NCI-H774 (cell line): ENCODE measurements around the gene BAIAP3.

Source experiments
- DNase-seq: peaks from one replicate; lab custom pipeline; 2025; lab: John Stamatoyannopoulos, UW

BAIAP3 gene

DNA sequence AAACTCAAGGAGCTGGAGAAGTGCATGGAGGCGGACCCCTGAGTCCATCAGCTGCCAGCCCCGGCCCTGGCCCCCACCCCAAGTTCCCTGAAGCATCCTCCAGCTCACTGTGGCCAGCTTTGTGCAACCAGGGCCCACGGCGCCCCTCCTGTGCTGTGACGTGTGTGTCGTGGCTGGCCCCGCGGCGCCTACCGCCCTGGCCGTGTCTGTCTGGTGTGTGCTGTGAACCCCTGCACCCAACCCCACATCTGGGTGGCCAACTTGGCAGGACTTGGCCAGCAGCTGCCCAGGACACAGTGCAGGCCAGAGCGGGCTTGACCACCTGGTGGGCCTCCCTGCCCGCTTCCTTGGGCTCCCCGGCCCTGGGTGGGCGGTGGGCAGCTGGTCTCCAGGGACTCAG, 15.0 kb downstream of the BAIAP3 start:
- no peak for DNase-seq

DNA sequence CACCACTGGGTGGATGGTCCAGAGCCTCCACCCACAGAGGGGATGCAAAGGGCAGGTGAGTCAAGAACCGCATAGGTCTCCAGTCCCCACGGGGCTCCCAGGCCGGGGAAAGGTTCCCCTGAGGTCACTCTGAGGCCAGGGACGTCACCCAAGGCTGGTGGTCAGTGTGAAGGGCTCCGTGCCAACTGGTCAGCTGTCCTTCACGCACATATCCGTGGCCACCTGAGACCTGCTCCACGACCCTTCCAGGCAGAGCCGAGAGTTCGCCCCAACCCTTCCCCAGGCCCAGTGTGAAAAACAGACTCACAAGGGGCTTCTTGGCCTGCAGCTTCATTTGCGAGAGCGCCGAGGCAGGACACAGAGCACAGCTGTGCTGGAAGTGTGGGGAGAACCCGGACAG, 15.5 kb downstream of the BAIAP3 start:
- no peak for DNase-seq

DNA sequence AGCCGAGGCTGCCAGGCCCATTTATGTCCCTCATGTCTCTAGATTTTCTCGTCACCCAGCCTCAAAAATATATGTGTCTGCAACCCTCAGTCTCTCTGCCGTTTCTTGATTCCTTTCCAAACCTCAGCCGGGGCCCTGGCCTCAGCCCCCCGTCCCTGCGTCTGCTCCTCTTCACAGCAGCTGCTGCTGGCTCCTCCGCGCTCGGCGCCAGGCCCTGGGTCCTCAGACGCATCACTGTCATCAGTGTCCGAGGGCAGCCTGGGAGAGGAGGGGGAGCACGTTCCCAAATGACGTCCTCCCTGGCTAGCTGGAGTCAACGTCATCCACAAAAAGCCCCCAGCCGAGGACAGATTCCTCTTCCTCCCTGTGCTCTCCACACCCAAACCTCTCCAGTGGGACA, 15.9 kb downstream of the BAIAP3 start:
- DNase-seq: no peak

DNA sequence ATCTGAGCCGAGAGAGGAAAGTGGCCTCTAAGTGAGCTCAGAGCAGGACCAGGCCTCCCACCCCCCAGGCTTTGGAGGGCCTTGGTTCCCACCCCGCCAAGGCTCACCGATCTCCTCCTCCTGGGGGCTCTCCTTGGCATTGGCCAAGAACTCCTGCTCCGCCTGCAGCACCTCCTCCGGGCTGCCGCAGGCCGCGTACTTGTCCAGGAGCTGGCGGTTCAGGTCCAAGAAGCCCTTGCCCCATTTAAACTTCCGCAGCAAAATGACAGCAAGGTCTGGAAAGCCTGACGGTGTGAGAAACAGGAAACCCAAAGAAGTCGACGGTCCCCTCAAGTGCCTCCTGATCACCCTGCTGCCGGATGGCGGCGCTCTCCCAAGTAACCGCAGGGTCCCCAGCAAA, 16.5 kb downstream of the BAIAP3 start:
- no peak for DNase-seq

DNA sequence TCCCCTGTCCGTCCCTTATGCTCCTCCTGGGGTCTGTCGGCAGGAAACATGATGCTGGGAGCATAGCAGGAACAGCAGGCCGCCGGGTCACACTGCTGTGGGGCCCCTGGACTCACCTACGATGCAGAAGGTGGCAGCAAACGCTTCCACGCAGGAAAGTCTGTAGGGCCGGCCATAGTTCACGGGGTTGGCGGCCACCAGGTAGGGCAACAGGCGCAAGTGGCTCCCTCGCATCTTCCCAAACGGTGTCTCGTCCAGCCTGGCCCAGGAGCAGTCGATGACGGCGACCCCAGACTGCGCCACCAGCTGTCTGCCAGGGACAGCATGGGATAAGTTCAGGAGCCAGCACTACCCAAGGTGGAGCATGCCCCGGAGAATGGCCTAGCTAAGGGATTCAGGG, 17.2 kb downstream of the BAIAP3 start:
- no peak for DNase-seq

DNA sequence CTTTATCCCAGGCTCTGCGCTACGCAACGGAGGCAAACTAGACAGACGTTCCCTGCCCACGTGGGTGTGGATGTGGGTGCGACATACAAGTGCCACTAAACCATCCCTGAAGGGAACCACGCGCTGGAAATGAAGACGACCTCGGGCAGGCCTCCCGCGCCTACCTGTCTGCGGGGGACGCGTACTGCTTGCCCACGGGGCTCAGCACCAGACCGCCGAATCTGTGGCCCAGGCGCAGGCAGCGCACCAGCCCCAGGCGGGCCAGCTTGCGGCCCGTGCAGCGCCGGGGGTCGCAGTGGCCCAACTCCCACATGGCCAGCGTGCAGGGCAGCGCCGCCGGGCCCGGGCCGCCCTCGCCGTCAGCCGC, 17.8 kb downstream of the BAIAP3 start:
- no peak for DNase-seq

DNA sequence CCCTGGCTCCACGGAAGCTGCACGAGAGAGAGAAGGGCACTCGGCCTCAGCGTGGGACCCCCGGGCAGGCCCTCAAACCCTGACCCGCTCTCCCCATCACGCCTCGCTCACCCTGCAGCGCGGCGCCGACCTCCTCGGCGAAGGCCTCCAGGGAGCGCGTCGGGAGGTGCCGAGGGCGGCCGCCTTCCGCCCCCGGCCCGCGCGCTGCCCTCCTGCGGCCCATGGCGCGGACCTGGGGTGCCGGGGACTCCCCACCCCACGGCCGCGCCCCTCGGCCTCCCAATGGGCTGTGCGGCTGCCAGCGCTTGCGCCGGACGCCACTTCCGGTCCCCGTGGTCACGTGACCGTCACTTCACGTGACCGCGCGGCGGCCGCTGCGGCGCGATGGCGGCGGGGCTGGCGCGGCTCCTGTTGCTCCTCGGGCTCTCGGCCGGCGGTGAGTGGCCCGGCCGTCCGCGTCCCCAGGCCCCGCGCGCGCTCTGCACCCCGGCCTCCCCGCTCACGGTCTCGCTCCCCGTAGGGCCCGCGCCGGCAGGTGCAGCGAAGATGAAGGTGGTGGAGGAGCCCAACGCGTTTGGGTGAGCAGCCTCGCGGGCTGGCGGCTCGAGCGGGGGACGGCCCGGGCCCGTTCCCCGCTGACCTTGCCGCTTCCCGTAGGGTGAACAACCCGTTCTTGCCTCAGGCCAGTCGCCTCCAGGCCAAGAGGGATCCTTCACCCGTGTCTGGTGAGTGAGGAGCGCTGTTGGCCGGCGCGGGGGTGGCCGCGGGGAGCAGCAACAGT, 18.3 kb downstream of the BAIAP3 start, which contains the start of the genes GNPTG and TSR3:
Gene GNPTG, plus strand, starts transcription at position 350 of the 781 bp plus-strand sequence. Its CDS starts 35 bp downstream, at position 385.
Gene TSR3, minus strand, starts transcription at position 297 of the 781 bp plus-strand sequence. Its CDS starts 74 bp downstream, at position 223.
- peak; percentile 71 for DNase-seq

DNA sequence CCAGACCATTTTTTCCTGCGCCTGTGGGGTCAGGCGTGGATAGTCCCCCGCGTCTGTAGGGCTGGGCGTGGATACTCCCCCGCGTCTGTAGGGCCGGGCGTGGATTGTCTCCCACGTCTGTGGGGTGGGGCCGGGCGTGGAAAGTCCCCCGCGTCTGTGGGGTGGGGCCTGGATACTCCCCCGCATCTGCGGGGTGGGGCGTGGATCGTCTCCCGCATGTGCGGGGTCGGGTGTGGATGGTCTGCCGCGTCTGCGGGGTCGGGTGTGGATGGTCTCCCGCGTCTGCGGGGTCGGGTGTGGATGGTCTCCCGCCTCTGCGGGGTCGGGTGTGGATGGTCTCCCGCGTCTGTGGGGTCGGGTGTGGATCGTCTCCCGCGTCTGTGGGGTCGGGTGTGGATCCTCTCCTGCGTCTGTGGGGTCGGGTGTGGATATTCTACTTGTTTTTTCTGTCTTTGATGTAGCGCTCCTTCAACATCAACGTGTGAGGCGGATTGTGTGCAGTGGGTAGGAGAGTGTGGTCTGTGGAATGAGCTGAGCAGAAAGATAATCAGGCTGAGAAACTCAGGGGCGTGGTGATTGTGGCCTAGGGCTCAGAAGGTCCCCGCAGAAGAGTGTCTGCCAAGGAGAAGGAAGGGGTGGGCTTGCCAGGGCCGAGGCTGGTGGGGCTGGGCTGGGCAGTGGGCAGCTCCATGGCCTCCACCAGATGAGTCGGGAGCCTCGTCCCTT, 21.5 kb downstream of the BAIAP3 start:
- DNase-seq: no peak

DNA sequence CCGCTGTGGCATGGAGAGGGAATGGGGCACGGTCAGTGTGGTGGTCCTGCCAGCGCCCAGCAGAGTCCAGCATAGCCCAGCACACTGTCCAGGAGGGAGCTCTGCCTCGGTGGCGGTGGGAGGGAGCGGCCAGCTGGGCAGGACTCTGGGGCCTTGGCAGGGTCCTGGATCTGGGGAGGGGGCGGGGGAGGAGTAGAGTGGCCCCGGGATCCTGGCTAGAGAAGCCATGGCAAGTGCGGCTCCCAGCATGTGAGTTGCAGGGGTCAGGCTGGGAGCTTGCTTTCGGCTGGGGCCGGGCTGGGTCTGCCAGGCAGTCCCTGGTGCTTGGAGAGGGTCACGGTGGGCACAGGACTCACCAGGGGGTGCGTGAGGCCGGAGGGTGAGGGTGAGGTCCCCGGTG, 22.1 kb downstream of the BAIAP3 start:
- no peak for DNase-seq

DNA sequence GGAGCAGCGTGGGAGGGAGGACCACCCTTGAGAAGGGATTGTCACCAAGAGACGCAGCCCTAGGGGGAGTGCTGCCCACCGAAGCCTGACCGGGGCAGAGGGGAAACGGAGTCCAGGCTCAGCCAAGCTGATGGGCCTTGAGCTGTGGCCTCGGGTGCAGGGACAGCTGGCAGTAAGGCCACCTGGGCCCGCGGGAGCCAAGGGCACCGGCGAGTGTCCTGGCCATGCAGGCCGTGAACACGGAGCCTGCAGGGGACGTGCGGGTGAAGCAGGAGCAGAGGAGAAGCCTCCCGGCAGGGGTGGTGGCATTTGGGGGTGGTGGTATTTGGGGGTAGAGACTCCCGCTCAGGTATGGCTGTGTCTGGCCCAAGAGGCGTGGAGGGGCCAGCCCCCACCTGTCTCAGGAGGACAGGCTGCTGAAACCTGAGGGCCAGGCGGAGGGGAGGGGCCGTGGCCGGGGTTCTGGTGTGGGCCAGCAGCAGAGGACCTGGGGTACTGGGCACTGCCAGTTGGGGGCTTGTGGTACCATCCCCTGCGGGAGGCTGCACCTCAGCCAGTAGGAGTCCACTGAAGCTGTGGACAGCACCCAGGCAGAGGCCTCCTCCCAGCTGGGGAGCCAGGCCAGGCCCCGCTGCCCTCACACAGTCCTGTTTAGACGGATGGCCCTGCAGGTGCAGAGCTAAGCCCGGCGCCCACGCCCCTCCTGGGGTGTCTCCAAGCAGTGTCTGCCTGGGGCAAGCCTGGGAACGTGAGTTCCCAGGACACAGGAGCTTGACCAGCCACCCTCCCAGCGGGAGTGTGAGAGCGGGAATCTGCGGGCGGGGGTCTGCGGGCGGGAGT, 22.8 kb downstream of the BAIAP3 start:
- DNase-seq: no peak

DNA sequence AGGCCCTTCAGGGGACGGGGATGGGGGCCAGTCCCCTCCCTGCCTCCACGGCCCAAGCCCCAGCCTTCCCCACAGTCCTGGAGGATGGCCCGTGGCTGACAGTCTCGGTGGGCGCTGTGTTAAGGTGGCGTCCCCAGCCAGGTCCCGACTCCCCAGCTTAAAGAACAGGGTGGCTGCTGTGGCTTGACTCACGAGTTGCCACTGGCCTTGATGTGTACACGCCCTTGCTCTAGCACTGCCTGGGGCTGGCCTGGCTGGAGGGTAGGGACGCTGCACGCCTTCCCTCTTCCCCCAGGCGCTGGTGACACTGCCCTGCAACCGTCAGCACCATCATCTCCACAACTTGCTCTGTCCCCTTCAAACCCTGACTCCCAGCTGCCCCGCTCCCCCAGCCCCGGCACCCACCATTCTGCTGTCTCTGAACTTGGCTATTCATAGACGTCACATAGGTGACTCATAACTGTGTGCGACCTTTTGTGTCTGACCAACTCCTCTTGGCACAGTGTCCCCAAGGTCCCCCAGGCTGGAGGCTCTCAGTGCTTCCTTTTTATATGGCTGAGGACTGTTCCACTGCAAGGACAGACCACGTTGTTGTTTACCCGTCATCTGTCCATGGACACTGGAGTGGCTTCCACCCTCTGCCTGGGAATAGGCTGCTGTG, 24.6 kb downstream of the BAIAP3 start:
- no peak for DNase-seq

DNA sequence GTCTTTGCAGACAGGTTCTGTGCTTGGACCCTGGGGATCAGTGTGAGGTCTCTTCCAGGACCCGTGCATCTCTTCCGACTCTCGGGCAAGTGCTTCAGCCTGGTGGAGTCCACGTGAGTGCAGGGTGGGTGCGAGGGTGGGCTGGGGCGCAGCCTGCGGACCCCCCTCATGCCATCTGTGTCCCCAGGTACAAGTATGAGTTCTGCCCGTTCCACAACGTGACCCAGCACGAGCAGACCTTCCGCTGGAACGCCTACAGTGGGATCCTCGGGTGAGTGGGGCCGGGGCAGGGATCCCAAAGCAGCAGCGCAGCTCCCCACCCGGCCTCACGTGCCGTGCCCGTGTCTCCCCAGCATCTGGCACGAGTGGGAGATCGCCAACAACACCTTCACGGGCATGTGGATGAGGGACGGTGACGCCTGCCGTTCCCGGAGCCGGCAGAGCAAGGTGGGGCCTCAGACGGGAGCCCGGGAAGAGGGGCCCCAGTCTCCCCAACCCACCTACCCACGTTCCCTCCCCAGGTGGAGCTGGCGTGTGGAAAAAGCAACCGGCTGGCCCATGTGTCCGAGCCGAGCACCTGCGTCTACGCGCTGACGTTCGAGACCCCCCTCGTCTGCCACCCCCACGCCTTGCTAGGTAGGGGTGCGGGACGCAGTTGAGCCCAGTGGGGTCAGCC, 28.4 kb downstream of the BAIAP3 start:
- no peak for DNase-seq

DNA sequence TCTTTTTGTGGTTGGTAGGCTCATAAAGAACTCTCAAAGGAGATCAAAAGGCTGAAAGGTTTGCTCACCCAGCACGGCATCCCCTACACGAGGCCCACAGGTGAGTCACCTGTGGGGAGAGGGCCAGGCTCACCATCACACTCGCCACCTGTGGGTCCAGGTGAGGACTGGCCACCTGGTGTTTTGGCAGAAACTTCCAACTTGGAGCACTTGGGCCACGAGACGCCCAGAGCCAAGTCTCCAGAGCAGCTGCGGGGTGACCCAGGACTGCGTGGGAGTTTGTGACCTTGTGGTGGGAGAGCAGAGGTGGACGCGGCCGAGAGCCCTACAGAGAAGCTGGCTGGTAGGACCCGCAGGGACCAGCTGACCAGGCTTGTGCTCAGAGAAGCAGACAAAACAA, 29.4 kb downstream of the BAIAP3 start:
- no peak for DNase-seq

DNA sequence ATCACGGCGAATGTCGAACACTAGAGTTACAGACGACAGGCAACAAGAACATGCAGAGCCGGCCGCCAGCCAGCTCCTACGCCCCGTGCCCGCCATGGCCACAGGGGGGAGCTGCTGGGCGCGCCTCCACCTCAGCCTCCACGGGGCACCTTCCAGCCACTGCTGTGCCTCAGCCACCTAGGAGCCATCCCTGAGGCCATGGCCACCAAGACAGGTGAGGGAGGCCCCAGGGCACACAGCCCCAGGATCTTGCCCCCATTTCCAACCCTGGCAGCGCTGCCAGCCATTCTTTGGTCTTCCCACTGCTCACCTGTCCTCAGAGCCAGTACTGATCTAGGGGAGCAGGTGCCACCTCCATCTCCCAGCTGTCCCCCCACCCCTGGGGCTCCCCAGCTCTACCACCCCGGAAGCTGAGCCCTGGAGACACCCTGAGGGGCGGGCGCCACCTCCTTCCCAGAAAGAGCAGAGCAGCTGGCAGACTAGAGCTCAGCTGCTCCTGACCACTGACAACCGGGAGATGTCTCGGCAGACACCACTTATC, 30.1 kb downstream of the BAIAP3 start:
- DNase-seq: no peak

DNA sequence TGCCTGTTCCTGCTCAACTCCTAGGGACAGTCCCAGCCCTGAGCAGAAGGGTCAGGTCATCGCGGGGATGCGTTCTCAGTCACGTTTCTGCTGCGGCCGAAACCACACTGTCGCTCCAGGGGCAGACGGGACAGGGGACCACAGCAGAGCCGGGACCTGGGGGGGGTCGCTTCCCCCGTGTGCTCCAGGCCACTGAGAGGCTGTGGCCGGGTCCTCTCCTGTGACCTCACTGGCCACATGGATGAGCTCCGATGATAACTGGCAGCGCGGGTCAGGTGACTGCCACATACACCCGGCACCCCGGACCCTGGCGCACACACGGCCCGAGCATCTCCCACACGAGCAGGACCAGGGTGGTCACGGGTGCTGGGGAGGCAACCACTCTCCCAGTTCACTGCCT, 31.1 kb downstream of the BAIAP3 start:
- DNase-seq: no peak

DNA sequence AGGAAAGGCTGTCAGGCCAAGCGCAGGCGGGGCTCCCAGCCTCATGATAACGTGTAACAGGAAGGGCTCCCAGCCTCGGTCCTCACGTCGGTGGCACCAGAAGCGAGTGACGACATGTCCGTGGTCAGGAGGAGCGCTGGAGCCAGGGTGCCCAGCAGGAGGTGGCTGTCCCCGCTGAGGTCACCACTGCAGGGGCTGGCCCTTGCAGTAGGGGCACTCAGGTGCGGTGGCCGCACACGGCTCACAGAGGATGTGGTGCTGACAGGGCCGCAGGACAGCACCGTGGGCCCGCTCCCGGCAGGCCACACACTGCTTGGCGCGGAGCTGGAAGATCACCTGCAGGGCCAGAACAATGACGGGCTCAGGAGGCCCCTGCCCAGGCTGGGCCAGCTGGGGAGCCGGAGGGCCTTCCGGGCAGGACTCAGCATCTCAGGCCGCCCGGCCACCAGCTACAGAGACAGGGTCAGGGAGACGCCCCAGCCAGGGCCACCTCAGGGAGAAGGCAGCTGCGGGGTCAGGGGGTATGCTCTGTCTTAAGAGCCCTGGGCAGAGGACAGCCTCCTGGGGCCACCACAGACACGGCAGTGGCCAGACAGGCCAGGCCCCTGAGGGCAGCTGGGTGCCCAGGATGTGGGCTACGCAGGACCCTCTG, 32.7 kb downstream of the BAIAP3 start:
- no peak for DNase-seq

DNA sequence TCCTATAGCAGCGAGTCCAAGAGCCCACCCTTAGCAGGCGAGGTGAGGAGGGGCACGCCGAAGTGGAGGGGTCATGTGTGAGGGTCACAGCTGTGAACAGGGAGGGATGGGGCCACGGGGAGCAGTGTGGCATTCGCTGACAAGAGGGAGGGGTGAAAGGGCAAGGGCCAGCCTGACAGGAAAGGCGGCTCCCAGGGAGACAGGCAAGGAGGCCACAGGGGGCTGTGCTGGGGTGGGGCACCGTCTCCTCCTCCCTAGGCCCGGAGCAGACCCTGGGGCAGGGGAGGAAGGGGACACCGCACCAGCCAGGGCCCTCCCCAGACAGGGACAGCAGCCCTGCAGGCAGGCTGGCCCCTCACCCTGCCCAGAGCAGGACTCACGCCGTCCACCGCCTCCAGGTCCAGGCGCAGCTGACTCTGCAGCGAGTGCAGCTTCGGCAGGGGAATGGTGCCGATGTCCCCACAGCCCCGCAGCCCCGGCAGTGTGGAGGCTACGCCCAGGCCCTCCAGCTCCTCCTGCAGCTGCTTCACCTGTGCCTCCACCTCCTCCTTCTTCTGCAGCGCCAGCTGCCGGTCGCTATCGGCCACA, 33.4 kb downstream of the BAIAP3 start:
- no peak for DNase-seq

DNA sequence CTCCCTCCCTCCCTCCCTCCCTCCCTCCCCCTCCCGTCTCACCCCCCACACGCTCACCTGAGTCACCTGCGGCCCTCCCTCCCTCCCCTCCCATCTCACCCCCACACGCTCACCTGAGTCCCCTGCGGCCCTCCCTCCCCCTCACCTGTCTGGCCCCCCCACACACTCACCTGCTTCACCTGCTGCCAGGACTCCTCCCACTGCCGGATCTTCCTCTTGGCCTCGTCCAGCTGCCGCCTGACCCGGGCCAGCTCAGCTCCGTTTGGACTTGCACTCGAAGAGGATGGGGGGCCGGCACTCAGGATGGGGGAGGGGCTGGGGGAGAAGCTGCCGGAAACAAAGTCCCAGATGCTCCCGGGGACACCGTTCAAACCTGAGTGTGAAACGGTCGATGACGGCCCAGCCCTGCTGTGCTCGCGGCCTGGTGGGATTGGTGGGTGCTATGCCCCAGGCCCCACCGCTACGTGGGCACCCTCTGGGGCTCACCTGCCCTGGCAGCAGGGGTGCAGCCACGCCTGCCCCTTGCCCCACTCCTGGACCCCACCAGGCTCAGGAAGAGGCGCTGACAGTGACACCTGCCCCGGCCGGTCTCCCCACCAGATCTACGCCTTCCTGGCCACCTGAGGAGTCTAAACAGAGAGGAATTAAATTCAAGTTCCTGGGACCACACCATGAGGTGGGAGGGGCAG, 34.2 kb downstream of the BAIAP3 start:
- no peak for DNase-seq
